HG03280 (cell line): ENCODE results near the gene DELE1.
"Not testable (repeated sequence)": the region's sequence is repeated elsewhere in the genome, so short reads cannot be mapped to it uniquely, and the experiment has no call there.

ENCODE experiments used
- ATAC-seq: cut with Tn5 transposase; IDR thresholded peaks from one replicate; pipeline ENCODE4 v1.9.1; 2021; ENCODE audit warnings: mild to moderate bottlenecking, moderate library complexity; ENCODE audit not compliant: unreplicated experiment

Gene DELE1

GRCh38 chr5:141883892-141884318 lies 39.8 kb upstream of the DELE1 start:
- ATAC-seq = no peak

- ATAC-seq = no peak
Measured at GRCh38 chr5:141889282-141889871, 34.3 kb upstream of the DELE1 start.

GRCh38 chr5:141890429-141890828 lies 33.2 kb upstream of the DELE1 start:
- not testable (repeated sequence) for ATAC-seq

- no peak for ATAC-seq
Measured at GRCh38 chr5:141897425-141897824, 26.2 kb upstream of the DELE1 start.

- no peak for ATAC-seq
Measured at GRCh38 chr5:141898448-141899049, 25.1 kb upstream of the DELE1 start.

GRCh38 chr5:141902015-141902814 lies 21.5 kb upstream of the DELE1 start:
- no peak for ATAC-seq

- no peak for ATAC-seq
Measured at GRCh38 chr5:141903261-141903660, 20.4 kb upstream of the DELE1 start.

- no peak for ATAC-seq
Measured at GRCh38 chr5:141904551-141904950, 19.1 kb upstream of the DELE1 start.

GRCh38 chr5:141906517-141906916 lies 17.2 kb upstream of the DELE1 start:
- ATAC-seq = no peak

GRCh38 chr5:141906972-141907371 lies 16.7 kb upstream of the DELE1 start:
- ATAC-seq = no peak

GRCh38 chr5:141908796-141909195 lies 14.9 kb upstream of the DELE1 start:
- no peak for ATAC-seq

- no peak for ATAC-seq
Measured at GRCh38 chr5:141909212-141909611, 14.5 kb upstream of the DELE1 start.

GRCh38 chr5:141910271-141910673 lies 13.4 kb upstream of the DELE1 start:
- ATAC-seq = no peak

GRCh38 chr5:141913560-141914198 lies 10.0 kb upstream of the DELE1 start:
- no peak for ATAC-seq

GRCh38 chr5:141914199-141914743 lies 9.4 kb upstream of the DELE1 start:
- peak; percentile 62 for ATAC-seq

- no peak for ATAC-seq
Measured at GRCh38 chr5:141914797-141915196, 8.9 kb upstream of the DELE1 start.

- ATAC-seq = no peak
Measured at GRCh38 chr5:141915881-141916336, 7.8 kb upstream of the DELE1 start.

- no peak for ATAC-seq
Measured at GRCh38 chr5:141916522-141916921, 7.1 kb upstream of the DELE1 start.

GRCh38 chr5:141917760-141918159 lies 5.9 kb upstream of the DELE1 start:
- ATAC-seq = no peak

GRCh38 chr5:141919218-141920119 lies 4.2 kb upstream of the DELE1 start:
- no peak for ATAC-seq
